HUDEP-2 (cell line): ENCODE data around the gene SAMD1.

ENCODE experiments used
- DNase-seq, 76 experiments: peaks; one replicate each; lab custom pipeline; 2025; ENCODE audit not compliant: unreplicated experiment in 76 of 76; lab: John Stamatoyannopoulos, UW

The SAMD1 gene

GRCh38 chr19:14091081-14091812 is 696 bp upstream of the SAMD1 start:
- peak in 71 of 76 experiments; percentile 66 to 98 (median 87) for DNase-seq

GRCh38 chr19:14089662-14090508 is 666 bp downstream of the SAMD1 start:
- DNase-seq, result peak in 43 of 76 experiments; percentile 16 to 59 (median 35)

GRCh38 chr19:14089412-14089661 is 1.2 kb downstream of the SAMD1 start:
- DNase-seq, result no peak

GRCh38 chr19:14088634-14089411 is 1.7 kb downstream of the SAMD1 start:
- DNase-seq, result no peak

GRCh38 chr19:14086098-14086497 is 4.5 kb downstream of the SAMD1 start:
- no peak for DNase-seq

GRCh38 chr19:14085309-14085995 is 5.1 kb downstream of the SAMD1 start, which contains the start of gene C19orf67:
TSS of gene C19orf67 (minus strand) at chr19:14085783. CDS start at chr19:14085627, 156 bp downstream.
- no peak for DNase-seq

- no peak for DNase-seq
Measured at GRCh38 chr19:14082675-14082960, 7.9 kb downstream of the SAMD1 start.

- no peak for DNase-seq
Measured at GRCh38 chr19:14081797-14082674, 8.5 kb downstream of the SAMD1 start.

- peak in 75 of 76 experiments; percentile 70 to 100 (median 99) for DNase-seq
Measured at GRCh38 chr19:14080887-14081796, 9.4 kb downstream of the SAMD1 start.

- DNase-seq, result no peak
Measured at GRCh38 chr19:14078411-14078810, 12.1 kb downstream of the SAMD1 start.

- DNase-seq, result peak in 32 of 76 experiments; percentile 28 to 95 (median 57)
Measured at GRCh38 chr19:14073925-14074838, 16.4 kb downstream of the SAMD1 start.

GRCh38 chr19:14073261-14073924 is 17.2 kb downstream of the SAMD1 start:
- peak in 69 of 76 experiments; percentile 42 to 89 (median 75) for DNase-seq

GRCh38 chr19:14072535-14073260 is 17.9 kb downstream of the SAMD1 start, which contains the start of gene MISP3:
TSS of gene MISP3 (plus strand) at chr19:14072786. CDS start at chr19:14073310, 524 bp downstream.
- DNase-seq, result peak in 41 of 76 experiments; percentile 31 to 89 (median 49)

GRCh38 chr19:14070268-14071050 is 20.1 kb downstream of the SAMD1 start:
- DNase-seq, result no peak

GRCh38 chr19:14066134-14066533 is 24.4 kb downstream of the SAMD1 start:
- DNase-seq, result no peak

- DNase-seq, result no peak
Measured at GRCh38 chr19:14063105-14063504, 27.4 kb downstream of the SAMD1 start.
